HuH-7.5 (cell line): ENCODE data around the gene PWWP2B.

Experiments
- DNase-seq: peaks from one replicate; pipeline ENCODE4 v3.0.0; 2011; ENCODE audit warnings: low spot score

PWWP2B gene

GRCh38 chr10:132394936-132395703 lies 1.9 kb upstream of the PWWP2B start:
- no peak for DNase-seq

DNA sequence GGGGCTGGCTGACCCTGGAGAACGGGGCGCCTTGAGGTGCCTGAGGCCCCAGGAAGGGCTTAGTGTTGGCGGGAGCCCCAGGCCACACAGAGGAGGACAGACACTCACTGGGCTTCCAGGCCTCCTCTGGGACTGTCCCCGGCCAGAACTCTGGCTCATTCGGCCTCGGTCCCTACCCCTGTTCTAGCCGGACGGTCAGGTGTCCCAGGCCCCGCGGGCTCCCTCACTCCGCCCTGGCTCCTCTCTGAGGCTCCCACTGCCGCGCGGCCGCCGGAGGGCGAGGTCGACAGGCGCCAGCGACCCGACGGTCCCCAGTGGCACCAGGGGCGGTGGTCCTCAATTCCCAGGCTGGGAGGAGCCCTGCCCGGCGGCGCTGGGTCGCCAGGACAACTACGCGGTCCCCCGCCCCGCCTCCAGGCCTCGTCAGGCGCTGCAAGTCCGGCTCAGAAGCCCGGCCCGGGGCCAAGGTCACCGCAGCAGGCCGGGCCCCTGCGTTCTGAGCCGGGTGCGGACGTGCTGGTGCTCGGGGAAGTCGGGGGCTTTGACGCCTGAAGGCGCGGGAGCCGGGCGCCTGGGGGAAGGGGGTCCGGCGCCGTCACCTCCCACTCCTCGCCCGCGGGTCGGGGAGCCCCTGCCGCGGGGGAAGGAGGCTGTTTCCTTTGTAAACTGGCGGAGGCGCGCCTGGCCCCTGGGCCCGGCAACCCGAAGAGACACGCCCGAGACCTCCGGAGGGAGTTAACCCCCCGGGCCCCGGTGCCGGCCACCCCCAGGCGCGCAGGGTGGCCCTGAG lies 1.1 kb upstream of the PWWP2B start:
- peak; percentile 82 for DNase-seq

- peak; percentile 81 for DNase-seq
Measured at GRCh38 chr10:132396494-132397035, 435 bp upstream of the PWWP2B start.

GRCh38 chr10:132397671-132398565 lies 918 bp downstream of the PWWP2B start:
- DNase-seq = peak; percentile 66

DNA sequence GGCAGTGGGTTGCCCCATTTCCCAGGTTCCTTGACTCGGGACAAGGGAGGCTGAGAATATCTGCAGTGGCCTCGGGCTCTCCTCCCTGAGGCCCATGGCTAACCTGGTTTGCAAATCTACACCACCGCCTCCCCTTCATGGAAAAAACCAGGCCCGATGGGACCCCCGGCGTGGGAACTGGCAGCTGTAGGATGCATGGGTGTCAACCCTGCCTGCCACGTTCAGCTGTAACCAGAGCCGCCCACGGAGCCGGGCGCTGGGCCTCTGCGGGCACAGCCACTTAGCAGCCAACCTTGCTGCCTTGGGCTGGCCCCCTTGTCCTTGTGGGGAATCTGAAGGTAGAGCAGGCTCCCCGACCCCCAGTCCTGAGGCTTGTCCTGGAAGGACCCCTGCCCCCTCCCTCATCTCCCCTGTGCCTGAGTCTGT lies 1.6 kb downstream of the PWWP2B start:
- no peak for DNase-seq

GRCh38 chr10:132399117-132400035 lies 2.4 kb downstream of the PWWP2B start:
- DNase-seq = no peak

- no peak for DNase-seq
Measured at GRCh38 chr10:132400041-132400546, 3.1 kb downstream of the PWWP2B start.

- DNase-seq = no peak
Measured at GRCh38 chr10:132400547-132401151, 3.6 kb downstream of the PWWP2B start.

GRCh38 chr10:132401401-132402118 lies 4.6 kb downstream of the PWWP2B start:
- no peak for DNase-seq

- no peak for DNase-seq
Measured at GRCh38 chr10:132402781-132403241, 5.8 kb downstream of the PWWP2B start.

DNA sequence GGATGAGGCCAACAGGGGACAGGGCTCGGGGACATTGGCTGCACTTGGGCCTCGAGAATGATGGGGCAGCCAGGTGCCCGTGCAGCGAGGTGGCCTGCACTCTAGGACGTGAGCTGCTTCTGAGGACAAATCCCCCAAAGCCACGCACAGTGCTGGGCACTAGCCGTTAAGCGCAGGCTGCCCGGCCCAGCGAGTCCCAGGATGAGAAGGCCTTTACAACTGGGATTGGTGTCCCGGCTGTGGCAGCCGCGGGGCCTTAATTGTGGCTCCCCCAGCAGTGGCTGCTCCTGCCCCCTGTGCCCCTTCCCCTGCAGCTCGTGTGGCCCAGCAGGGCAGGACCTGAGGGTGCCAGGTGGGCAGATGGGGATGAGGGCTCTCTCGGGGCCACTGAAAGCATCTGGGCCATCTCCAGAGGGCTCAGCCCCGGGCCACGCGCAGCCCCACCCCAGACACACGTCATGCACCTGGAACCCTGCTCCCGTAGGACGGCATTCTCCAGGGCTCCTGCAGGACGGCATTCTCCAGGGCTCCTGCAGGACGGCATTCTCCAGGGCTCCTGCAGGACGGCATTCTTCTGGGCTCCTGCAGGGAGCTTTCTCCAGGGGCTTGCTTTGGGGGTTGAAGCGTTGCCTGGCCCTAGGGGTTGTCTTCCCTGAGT lies 6.6 kb downstream of the PWWP2B start:
- no peak for DNase-seq

DNA sequence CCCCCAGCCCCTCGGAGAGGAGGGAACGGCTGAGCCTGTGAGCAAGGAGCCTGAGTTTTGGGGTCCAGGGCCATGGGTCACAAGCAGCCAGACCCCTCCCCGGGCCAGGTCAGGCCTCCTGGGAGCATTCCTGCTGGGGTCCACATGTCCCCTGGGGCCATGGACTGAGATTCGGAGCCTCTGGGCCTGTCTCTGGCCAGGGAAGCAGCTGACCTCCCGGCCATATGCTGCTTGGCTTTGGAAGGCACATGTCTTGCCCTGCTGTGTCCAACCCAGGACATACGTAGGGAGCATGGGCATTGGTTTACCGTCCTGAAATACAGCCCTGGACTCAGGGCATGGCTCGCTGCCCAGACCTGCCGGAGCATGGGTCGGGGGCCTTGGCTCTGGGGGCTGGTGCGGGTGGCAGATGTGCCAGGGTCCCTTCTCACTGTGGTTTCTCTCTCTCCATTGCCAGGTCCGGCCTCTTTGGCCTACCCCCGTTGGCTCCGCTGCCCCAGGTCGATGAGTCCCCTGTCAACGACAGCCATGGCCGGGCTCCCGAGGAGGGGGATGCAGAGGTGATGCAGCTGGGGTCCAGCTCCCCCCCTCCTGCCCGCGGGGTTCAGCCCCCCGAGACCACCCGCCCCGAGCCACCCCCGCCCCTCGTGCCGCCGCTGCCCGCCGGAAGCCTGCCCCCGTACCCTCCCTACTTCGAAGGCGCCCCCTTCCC lies 7.3 kb downstream of the PWWP2B start:
- DNase-seq = no peak

GRCh38 chr10:132404911-132405462 lies 8.0 kb downstream of the PWWP2B start:
- no peak for DNase-seq

DNA sequence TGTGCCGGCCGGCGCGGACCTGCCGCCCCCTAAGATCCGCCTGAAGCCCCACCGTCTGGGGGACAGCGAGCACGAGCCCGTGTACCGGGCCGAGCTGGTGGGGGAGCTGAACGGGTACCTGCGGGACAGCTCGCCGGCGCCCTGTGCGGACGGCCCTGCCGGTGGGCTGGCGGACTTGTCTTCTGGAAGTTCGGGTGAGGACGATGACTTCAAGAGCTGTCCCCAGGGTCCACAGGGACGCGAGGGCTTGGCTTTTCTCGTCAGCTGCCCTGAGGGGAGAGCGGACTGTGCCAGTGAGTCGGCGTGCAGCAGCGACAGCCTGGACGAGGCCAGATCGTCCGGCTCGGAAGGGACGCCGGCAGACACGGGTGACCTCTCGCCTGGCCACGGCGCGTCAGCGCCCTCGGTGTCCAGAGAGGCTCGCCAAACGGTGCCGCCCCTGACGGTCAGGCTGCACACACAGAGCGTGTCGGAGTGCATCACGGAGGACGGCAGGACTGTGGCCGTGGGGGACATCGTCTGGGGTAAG lies 8.5 kb downstream of the PWWP2B start:
- DNase-seq = no peak

- DNase-seq = no peak
Measured at GRCh38 chr10:132406181-132406580, 9.2 kb downstream of the PWWP2B start.

GRCh38 chr10:132406750-132407149 lies 9.8 kb downstream of the PWWP2B start:
- no peak for DNase-seq

DNA sequence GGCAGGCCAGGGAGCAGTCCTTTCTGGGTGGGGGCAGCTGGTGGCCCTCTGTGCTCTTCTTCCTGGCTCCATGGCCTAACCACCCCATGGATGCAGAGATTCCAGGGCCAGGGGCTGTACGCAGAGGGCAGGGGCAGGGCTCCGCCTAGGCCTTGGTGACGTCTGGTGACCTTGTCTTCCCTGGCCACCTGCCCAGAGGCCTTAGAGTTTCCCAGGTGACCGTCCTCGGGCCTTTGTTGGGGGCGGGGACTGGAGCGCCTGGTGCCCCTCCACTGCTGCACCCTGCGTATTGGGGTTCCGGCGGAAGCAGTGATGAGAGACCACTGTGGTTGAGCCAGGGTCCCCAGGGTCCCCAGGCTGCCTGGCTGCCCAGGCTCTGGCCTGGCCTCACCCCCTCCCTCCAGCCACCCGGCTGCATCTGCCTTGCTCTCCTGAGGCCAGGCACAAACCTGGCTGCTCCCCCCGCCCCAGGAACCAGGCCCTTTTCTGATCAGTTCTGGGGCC lies 10.3 kb downstream of the PWWP2B start:
- no peak for DNase-seq
